ES-I3 (cell line): ENCODE data around the gene A4GNT.
A peak's percentile ranks its signal among the peaks of the same experiment; 100 is the strongest.
"Not testable (repeated sequence)": the region's sequence is repeated elsewhere in the genome, so short reads cannot be mapped to it uniquely, and the experiment has no call there.

Experiments
- H3K36me3 ChIP-seq: 2 replicates; pipeline ENCODE4 v1.6.1; 2013; ENCODE audit warnings: mild to moderate bottlenecking, low read length, control low read depth, moderate library complexity; ENCODE audit not compliant: insufficient read depth
- H3K4me1 ChIP-seq: 2 replicates; pipeline ENCODE4 v1.6.1; 2013; ENCODE audit warnings: mild to moderate bottlenecking, control low read depth, low read length; ENCODE audit not compliant: insufficient read depth
- H3K9ac ChIP-seq: 2 replicates; pipeline ENCODE4 v1.6.1; 2013; ENCODE audit warnings: low read depth, mild to moderate bottlenecking, low read length, moderate library complexity
- H3K9me3 ChIP-seq: 2 replicates; pipeline ENCODE4 v1.6.1; 2013; ENCODE audit warnings: mild to moderate bottlenecking, low read length, moderate library complexity; ENCODE audit not compliant: control insufficient read depth, insufficient read depth

Gene A4GNT

DNA sequence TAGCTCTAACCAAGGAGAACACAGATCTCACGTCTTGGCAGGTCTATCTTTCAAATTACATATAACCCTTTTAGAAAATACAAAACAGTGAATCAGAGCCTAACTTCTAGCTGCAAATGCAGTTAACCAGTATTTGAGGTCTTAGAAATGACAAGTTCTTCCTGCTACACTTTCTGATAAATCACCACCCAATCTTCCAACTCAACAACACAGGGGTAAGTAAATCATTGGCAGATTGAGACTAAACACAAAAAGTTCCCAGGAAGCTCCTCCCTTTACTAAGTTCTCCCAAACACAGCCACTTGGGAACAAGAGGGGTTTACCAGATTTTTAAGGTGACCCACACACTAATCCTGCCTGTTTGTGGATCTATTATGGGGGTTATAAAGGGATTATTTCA, at the start of gene A4GNT:
A4GNT (minus strand) TSS at position 152 of the 400 bp plus-strand sequence. CDS start 1,134 bp downstream, outside the sequence.
- no peaks in the 10 kb centered on the region for H3K9me3 ChIP-seq
- no peak within 1 kb of the TSS for H3K9ac ChIP-seq
- no peaks in the 10 kb centered on the region for H3K36me3 ChIP-seq
- no peaks in the 10 kb centered on the region for H3K4me1 ChIP-seq

GRCh38 chr3:138180375-138181029, 48.3 kb upstream of the A4GNT start:
- Histone ChIP-seq H3K9ac (no peak overlapping the region), H3K4me1 (no peaks in the 10 kb centered on the region), H3K9me3 (no peaks in the 10 kb centered on the region), H3K36me3 (no peaks in the 10 kb centered on the region)

DNA sequence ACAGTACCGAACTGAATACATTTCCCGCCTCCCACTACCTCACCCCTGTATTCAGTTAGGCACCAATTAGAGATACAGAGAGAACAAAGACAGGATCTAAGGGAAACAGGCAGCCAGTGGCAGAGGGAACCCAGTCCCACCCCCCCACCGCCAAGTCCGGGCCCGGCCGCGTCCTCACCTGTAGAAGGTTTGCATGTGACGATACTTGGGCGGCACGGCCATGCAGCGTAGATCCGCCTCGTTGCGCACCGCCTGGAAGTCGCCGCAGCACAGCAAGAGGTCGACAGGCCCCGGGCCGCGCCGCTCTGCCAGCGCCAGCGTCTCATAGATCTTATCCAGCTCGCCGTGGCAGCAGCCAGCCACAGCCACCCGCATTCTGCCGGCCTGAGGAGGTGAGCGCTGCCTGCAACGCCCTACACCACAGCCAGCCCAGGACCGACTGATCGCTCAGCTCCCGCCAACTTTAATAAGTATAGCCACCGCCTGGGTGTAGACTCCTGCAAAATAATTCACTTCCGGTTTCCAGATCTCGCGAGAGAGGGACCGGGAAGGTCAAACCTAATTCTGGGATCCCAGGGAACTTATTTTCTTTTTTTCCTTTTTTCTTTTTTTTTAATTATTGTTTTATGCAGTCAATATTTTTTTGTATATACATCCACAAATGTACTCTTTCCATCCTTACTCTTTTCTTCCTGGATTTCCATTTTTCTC, 42.4 kb upstream of the A4GNT start, which contains the start of gene DBR1:
DBR1 (minus strand) TSS at position 501 of the 711 bp plus-strand sequence; CDS start at position 375, 126 bp downstream.
- Histone ChIP-seq H3K4me1 (no peaks in the 10 kb centered on the region), H3K9me3 (no peaks in the 10 kb centered on the region), H3K36me3 (no peaks in the 10 kb centered on the region), H3K9ac (peak within 1 kb of the TSS; percentile 98)

- H3K36me3 ChIP-seq: no peaks in the 10 kb centered on the region
- no peaks in the 10 kb centered on the region for H3K4me1 ChIP-seq
- H3K9ac ChIP-seq: peak overlapping the region; percentile 98
- H3K9me3 ChIP-seq: no peaks in the 10 kb centered on the region
Measured at GRCh38 chr3:138173769-138174420, 41.7 kb upstream of the A4GNT start.

GRCh38 chr3:138172625-138173024, 40.4 kb upstream of the A4GNT start:
- Histone ChIP-seq H3K9ac (no peak overlapping the region), H3K4me1 (no peaks in the 10 kb centered on the region), H3K9me3 (no peaks in the 10 kb centered on the region), H3K36me3 (no peaks in the 10 kb centered on the region)

GRCh38 chr3:138165061-138165460, 32.9 kb upstream of the A4GNT start:
- Histone ChIP-seq H3K9ac (no peak overlapping the region), H3K36me3 (peaks cover 11% of the 10 kb centered on the region), H3K9me3 (no peaks in the 10 kb centered on the region), H3K4me1 (no peaks in the 10 kb centered on the region)

- Histone ChIP-seq H3K9me3 (0 out of 2 replicates have a peak, but pooled peaks cover 3% of the 10 kb centered on the region), H3K9ac (no peak overlapping the region), H3K36me3 (peaks cover 3% of the 10 kb centered on the region; the same call in 1 of the 2 replicates), H3K4me1 (no peaks in the 10 kb centered on the region; the same call in 1 of the 2 replicates)
Measured at GRCh38 chr3:138157743-138158142, 25.6 kb upstream of the A4GNT start.

- H3K36me3 ChIP-seq: no peaks in the 10 kb centered on the region
- H3K9ac ChIP-seq: no peak overlapping the region
- no peaks in the 10 kb centered on the region; the same call in 1 of the 2 replicates for H3K4me1 ChIP-seq
- 0 out of 2 replicates have a peak, but pooled peaks cover 3% of the 10 kb centered on the region for H3K9me3 ChIP-seq
Measured at GRCh38 chr3:138154534-138154933, 22.3 kb upstream of the A4GNT start.

DNA sequence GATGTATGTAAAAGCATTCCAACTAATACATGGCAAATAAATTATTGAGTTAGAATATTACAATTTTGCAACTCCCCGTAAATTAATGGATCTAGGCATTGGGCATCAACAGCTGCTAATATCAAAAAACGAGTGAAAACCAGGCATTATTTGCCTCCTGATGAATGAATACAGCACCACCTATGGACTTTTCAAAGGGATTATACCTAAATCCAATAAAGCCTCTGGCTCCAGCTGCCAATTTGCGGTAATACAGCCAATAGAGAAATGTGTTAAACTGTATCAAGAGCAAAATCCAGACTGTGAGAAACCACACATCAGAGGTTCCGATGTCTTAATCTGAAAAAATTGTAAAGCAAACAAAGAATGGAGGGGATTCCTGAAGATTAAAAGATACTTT, 16.3 kb upstream of the A4GNT start:
- no peaks in the 10 kb centered on the region for H3K9me3 ChIP-seq
- H3K9ac ChIP-seq: no peak overlapping the region
- no peaks in the 10 kb centered on the region for H3K36me3 ChIP-seq
- H3K4me1 ChIP-seq: no peaks in the 10 kb centered on the region

DNA sequence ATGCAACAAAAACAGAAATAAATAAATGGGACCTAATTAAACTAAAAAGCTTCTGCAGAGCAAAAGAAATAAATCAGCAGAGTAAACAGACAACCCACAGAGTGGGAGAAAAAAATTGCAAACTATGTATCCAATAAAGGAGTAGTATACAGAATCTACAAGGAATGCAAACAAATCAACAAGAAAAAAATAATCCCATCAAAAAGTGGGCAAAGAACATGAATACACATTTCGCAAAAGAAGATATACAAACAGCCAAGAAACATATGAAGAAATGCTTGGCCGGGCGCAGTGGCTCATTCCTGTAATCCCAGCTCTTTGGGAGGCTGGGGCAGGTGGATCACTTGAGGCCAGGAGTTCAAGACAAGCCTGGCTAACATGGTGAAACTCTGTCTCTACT, 10.0 kb upstream of the A4GNT start:
- H3K9me3 ChIP-seq, H3K4me1 ChIP-seq, H3K36me3 ChIP-seq, H3K9ac ChIP-seq: not testable (repeated sequence)

GRCh38 chr3:138140940-138141339, 8.8 kb upstream of the A4GNT start:
- Histone ChIP-seq H3K9ac (no peak overlapping the region), H3K36me3 (no peaks in the 10 kb centered on the region), H3K9me3 (no peaks in the 10 kb centered on the region), H3K4me1 (no peaks in the 10 kb centered on the region)

DNA sequence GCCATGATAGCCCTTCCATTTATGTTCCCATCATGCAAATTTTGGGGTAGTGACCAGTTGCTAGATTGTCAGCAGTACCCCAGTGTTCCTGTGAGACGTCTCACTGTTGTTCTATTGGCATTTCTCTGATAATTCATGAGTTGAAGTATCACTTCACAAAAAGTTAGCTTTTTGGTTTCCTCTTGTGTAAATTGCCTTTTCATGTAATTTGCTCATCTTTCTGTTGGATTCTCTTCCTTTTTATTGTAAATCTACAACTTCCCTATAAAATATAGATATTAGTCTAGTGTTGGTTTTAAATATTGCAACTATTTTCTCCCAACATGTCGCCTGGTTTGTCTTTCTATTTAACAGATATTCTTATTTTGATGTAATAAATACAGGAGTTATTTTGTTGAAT, 7.5 kb upstream of the A4GNT start:
- no peaks in the 10 kb centered on the region for H3K9me3 ChIP-seq
- H3K36me3 ChIP-seq: no peaks in the 10 kb centered on the region
- no peak overlapping the region for H3K9ac ChIP-seq

GRCh38 chr3:138137861-138138260, 5.7 kb upstream of the A4GNT start:
- no peak overlapping the region for H3K9ac ChIP-seq
- H3K4me1 ChIP-seq: no peaks in the 10 kb centered on the region
- no peaks in the 10 kb centered on the region for H3K9me3 ChIP-seq
- H3K36me3 ChIP-seq: no peaks in the 10 kb centered on the region

More for the DNA sequence above, 7.5 kb upstream of the A4GNT start:
- H3K4me1 ChIP-seq: no peaks in the 10 kb centered on the region

DNA sequence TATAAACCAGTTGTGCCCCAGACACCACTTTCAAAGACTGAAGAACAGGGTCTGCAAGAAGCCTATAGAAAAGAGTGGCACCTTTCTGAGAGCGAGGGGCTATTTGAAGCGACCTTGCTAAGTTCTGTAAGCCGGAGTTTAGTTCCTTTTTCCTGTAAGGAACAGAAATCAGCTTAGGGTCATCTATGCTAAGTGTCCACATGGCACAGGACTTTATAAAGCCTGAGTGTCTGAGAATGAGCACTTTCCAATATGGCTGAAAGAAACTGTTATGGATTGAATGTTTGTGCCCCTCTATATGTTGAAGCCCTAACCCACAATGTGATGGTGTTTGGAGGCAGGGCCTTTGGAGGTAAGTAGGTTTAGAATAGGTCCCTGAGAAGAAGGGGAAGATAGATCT, 4.0 kb upstream of the A4GNT start:
- Histone ChIP-seq H3K4me1 (no peaks in the 10 kb centered on the region), H3K9ac (no peak overlapping the region), H3K36me3 (no peaks in the 10 kb centered on the region), H3K9me3 (no peaks in the 10 kb centered on the region)

DNA sequence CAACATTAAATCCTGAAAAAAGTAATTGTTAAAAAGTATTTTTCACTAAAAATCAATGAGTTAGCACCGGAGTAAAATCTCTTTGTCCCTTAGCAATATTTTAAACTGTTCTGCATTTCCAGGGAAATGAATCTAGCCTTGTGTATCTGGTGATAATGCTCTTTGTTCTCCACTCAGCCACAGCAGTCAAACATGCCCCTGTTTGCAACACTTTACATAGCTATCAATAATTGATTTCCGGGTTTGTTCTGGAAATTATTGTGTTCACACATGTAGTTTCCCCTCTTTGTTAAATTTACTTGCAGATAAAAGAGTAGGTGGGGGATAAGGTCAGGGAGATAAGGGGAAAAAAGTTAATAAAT, 3.6 kb upstream of the A4GNT start:
- Histone ChIP-seq H3K36me3 (no peaks in the 10 kb centered on the region), H3K9me3 (no peaks in the 10 kb centered on the region), H3K9ac (no peak overlapping the region), H3K4me1 (no peaks in the 10 kb centered on the region)
